H1 (cell line): ENCODE measurements around the gene ITGA8. TPM values are rescaled to one million over a fixed set of nuclear protein-coding genes. Genes with fewer than 3 reads are reported as not detected.

Experiments used
- CTCF ChIA-PET: fragments of 300-600 bp; sonication (Branson Sonifier 250); formaldehyde crosslinking; loops from one replicate; lab custom pipeline; 2021; ENCODE audit not compliant: partially characterized antibody; lab: Charles Lee
- POLR2A ChIA-PET: fragments of 300-600 bp; sonication (Branson Sonifier 250); formaldehyde crosslinking; loops from one replicate; lab custom pipeline; 2021; ENCODE audit warnings: inconsistent platforms; ENCODE audit not compliant: partially characterized antibody; lab: Charles Lee
- DNase-seq, 2 experiments: peaks; one replicate each; pipeline versions ENCODE4 v3.0.0 to v3.0.0-alpha.2; 2010 to 2022; ENCODE audit warnings: low spot score in 2 of 2, low read depth in 1 of 2, mixed read lengths in 1 of 2
- FAIRE-seq: peaks from 2 replicates; lab custom pipeline; 2011; peaks lifted over from hg19 to GRCh38; lab: Jason Lieb, UNC
- H2AFZ ChIP-seq: 2 replicates; pipeline ENCODE4 v1.8.1; 2012; ENCODE audit warnings: low read length, inconsistent platforms
- H2AK5ac ChIP-seq: 2 replicates; pipeline ENCODE4 v1.6.1; 2013; ENCODE audit warnings: low read depth, low read length
- H2BK120ac ChIP-seq: replicated peaks from 2 replicates; pipeline ENCODE3; 2013; ENCODE audit warnings: low read depth, low read length, inconsistent platforms
- H2BK12ac ChIP-seq: 2 replicates; pipeline ENCODE4 v1.6.1; 2013; ENCODE audit warnings: low read depth, low read length
- H2BK15ac ChIP-seq: 2 replicates; pipeline ENCODE4 v1.6.1; 2013; ENCODE audit warnings: low read length
- H2BK20ac ChIP-seq: 2 replicates; pipeline ENCODE4 v1.6.1; 2013; ENCODE audit warnings: low read length
- H2BK5ac ChIP-seq: 2 replicates; pipeline ENCODE4 v1.6.1; 2013; ENCODE audit warnings: low read depth, low read length
- H3K14ac ChIP-seq: 2 replicates; pipeline ENCODE4 v1.6.1; 2013; ENCODE audit warnings: inconsistent platforms; ENCODE audit not compliant: insufficient read length
- H3K18ac ChIP-seq: 2 replicates; pipeline ENCODE4 v1.6.1; 2013; ENCODE audit warnings: low read length; ENCODE audit errors: extremely low read depth
- H3K23ac ChIP-seq: 2 replicates; pipeline ENCODE4 v1.6.1; 2013; ENCODE audit warnings: inconsistent platforms; ENCODE audit not compliant: insufficient read length
- H3K23me2 ChIP-seq: 2 replicates; pipeline ENCODE4 v1.6.1; 2013; ENCODE audit warnings: low read depth, low read length
- H3K27ac ChIP-seq: 2 replicates; pipeline ENCODE4 v1.6.1; 2011; ENCODE audit warnings: low read depth, low read length, inconsistent platforms
- H3K27me3 ChIP-seq, 4 experiments: replicated peaks in 1 of 4; 1 replicate in 1 of 4; 2 replicates in 3 of 4; pipeline versions ENCODE4 v1.6.1 to v1.8.1; 2011 to 2013; ENCODE audit warnings: low read length in 3 of 4, mild to moderate bottlenecking in 3 of 4, inconsistent platforms in 2 of 4, mixed read lengths in 2 of 4, moderate library complexity in 1 of 4; ENCODE audit not compliant: control insufficient read depth in 3 of 4, insufficient read depth in 3 of 4; ENCODE audit errors: extremely low read depth in 1 of 4
- H3K36me3 ChIP-seq, 4 experiments: 2 replicates each; pipeline versions ENCODE4 v1.6.1 to v1.8.1; 2011 to 2013; ENCODE audit warnings: mild to moderate bottlenecking in 4 of 4, low read length in 3 of 4, moderate library complexity in 2 of 4, control low read depth in 1 of 4, inconsistent platforms in 1 of 4; ENCODE audit not compliant: insufficient read depth in 4 of 4, control insufficient read depth in 2 of 4
- H3K4ac ChIP-seq: replicated peaks from 2 replicates; pipeline ENCODE3; 2013; ENCODE audit warnings: low read length, low read depth, mixed read lengths, inconsistent platforms; ENCODE audit not compliant: insufficient read length
- H3K4me1 ChIP-seq, 4 experiments: replicated peaks in 1 of 4; 1 replicate in 1 of 4; 2 replicates in 3 of 4; pipeline versions ENCODE4 v1.6.1 to v1.8.1; 2011 to 2013; ENCODE audit warnings: low read length in 3 of 4, inconsistent platforms in 2 of 4, mixed read lengths in 1 of 4; ENCODE audit not compliant: insufficient read depth in 4 of 4, control insufficient read depth in 3 of 4
- H3K4me2 ChIP-seq, 2 experiments: 2 replicates each; pipeline versions ENCODE4 v1.6.1 to v1.8.1; 2011 to 2013; ENCODE audit warnings: low read depth in 2 of 2, low read length in 2 of 2, control low read depth in 1 of 2, inconsistent platforms in 1 of 2, mild to moderate bottlenecking in 1 of 2; ENCODE audit not compliant: insufficient read depth in 1 of 2
- H3K4me3 ChIP-seq, 4 experiments: fragments of 200-600, 300-600 bp in 1 of 4; sonication (generic), shearing (Covaris generic), sonication (Bioruptor Twin) in 1 of 4; 2 replicates each; pipeline versions ENCODE4 v1.5.1 to v1.8.1; 2011 to 2016; ENCODE audit warnings: low read length in 4 of 4, low read depth in 3 of 4, control low read depth in 2 of 4, inconsistent platforms in 2 of 4, mild to moderate bottlenecking in 2 of 4, mixed read lengths in 1 of 4, moderate library complexity in 1 of 4; ENCODE audit not compliant: insufficient read depth in 2 of 4; ENCODE audit errors: extremely low read depth in 1 of 4
- H3K56ac ChIP-seq: replicated peaks from 2 replicates; pipeline ENCODE3; 2013; ENCODE audit warnings: low read depth, mild to moderate bottlenecking, mixed read lengths, low read length, inconsistent platforms; ENCODE audit not compliant: insufficient read length
- H3K79me1 ChIP-seq: 2 replicates; pipeline ENCODE4 v1.6.1; 2013; ENCODE audit warnings: low read depth, low read length, control low read depth
- H3K79me2 ChIP-seq, 2 experiments: 2 replicates each; pipeline versions ENCODE4 v1.6.1 to v1.8.1; 2012 to 2013; ENCODE audit warnings: low read length in 2 of 2, mild to moderate bottlenecking in 2 of 2, inconsistent platforms in 1 of 2; ENCODE audit not compliant: insufficient read depth in 2 of 2, control insufficient read depth in 1 of 2
- H3K9ac ChIP-seq, 4 experiments: replicated peaks in 1 of 4; 1 replicate in 1 of 4; 2 replicates in 3 of 4; pipeline versions ENCODE4 v1.6.1 to v1.8.1; 2011 to 2013; ENCODE audit warnings: low read depth in 3 of 4, low read length in 3 of 4, control low read depth in 2 of 4, mild to moderate bottlenecking in 2 of 4, moderate library complexity in 2 of 4, inconsistent platforms in 1 of 4; ENCODE audit errors: extremely low read depth in 1 of 4
- H3K9me3 ChIP-seq, 2 experiments: 2 replicates each; pipeline versions ENCODE4 v1.6.1 to v1.8.1; 2012 to 2013; ENCODE audit warnings: mild to moderate bottlenecking in 2 of 2, moderate library complexity in 2 of 2, control low read depth in 1 of 2, inconsistent platforms in 1 of 2, low read depth in 1 of 2, low read length in 1 of 2, mixed read lengths in 1 of 2; ENCODE audit not compliant: insufficient read depth in 2 of 2
- H4K20me1 ChIP-seq, 2 experiments: replicated peaks in 1 of 2; 2 replicates each; pipeline versions ENCODE3 to v1.8.1; 2011 to 2013; ENCODE audit warnings: inconsistent platforms in 2 of 2, low read length in 2 of 2, mild to moderate bottlenecking in 1 of 2; ENCODE audit not compliant: insufficient read depth in 2 of 2, control insufficient read depth in 1 of 2
- H4K5ac ChIP-seq: 2 replicates; pipeline ENCODE4 v1.6.1; 2013; ENCODE audit warnings: low read length, low read depth, mixed read lengths, inconsistent platforms; ENCODE audit not compliant: insufficient read length
- H4K8ac ChIP-seq: 2 replicates; pipeline ENCODE4 v1.8.0; 2013; ENCODE audit warnings: mild to moderate bottlenecking, moderate library complexity, low read length, inconsistent platforms; ENCODE audit not compliant: insufficient read depth; ENCODE audit errors: extremely low read depth
- H4K91ac ChIP-seq: replicated peaks from 2 replicates; pipeline ENCODE3; 2013; ENCODE audit warnings: low read length, mixed read lengths, inconsistent platforms; ENCODE audit not compliant: insufficient read length
- CEBPB ChIP-seq: IDR thresholded peaks from 2 replicates; pipeline ENCODE4 v1.6.1; 2012; ENCODE audit warnings: low read depth, low read length
- CHD2 ChIP-seq: IDR thresholded peaks from 2 replicates; pipeline ENCODE4 v1.6.1; 2012; ENCODE audit warnings: low read length, improper control_type of control experiment
- HDAC6 ChIP-seq: IDR thresholded peaks from one replicate; pipeline ENCODE4 v1.7.1; 2012; ENCODE audit warnings: low read depth, mild to moderate bottlenecking, inconsistent platforms, low read length, moderate library complexity
- PHF8 ChIP-seq: fragments of 200-600 bp; sonication (generic); conservative IDR thresholded peaks from 2 replicates; pipeline ENCODE4 v1.7.1; 2012; ENCODE audit warnings: low read depth, mild to moderate bottlenecking, inconsistent platforms, low read length, moderate library complexity
- RAD21 ChIP-seq, 2 experiments: IDR thresholded peaks in 1 of 2; conservative IDR thresholded peaks in 1 of 2; 2 replicates each; pipeline ENCODE4 v1.6.1; 2011; ENCODE audit warnings: low read depth in 2 of 2, low read length in 2 of 2, improper control_type of control experiment in 1 of 2, inconsistent platforms in 1 of 2, mild to moderate bottlenecking in 1 of 2, moderate library complexity in 1 of 2
- SP1 ChIP-seq: IDR thresholded peaks from 2 replicates; pipeline ENCODE4 v1.6.1; 2011; ENCODE audit warnings: low read depth, low read length
- WGBS, 2 experiments: shearing (Covaris generic) in 1 of 2; methylation state at CpG; one replicate each; pipeline versions ENCODE4 v1.1.6 to v1.1.7; 2013 to 2015; ENCODE audit warnings: low lambda C conversion rate in 2 of 2, mixed read lengths in 2 of 2, inconsistent platforms in 1 of 2, low coverage in 1 of 2, missing lambda C conversion rate in 1 of 2; ENCODE audit not compliant: insufficient replicate concordance in 2 of 2, insufficient coverage in 1 of 2, insufficient read length in 1 of 2; ENCODE audit errors: extremely low coverage in 1 of 2, missing lambda C conversion rate in 1 of 2; 5-methylcytosine and 5-hydroxymethylcytosine counted together
- polyA plus RNA-seq, 7 experiments: library from polyadenylated mRNA; depleted of rRNA in 3 of 7; stranded (reverse) in 5 of 7; unstranded in 2 of 7; fragments of >200 nt in 5 of 7; fragments of 200-250 nt in 2 of 7; gene quantifications; 1 replicate in 5 of 7; 2 replicates in 1 of 7; 4 replicates in 1 of 7; pipeline versions ENCODE4 v1.2.1 to v1.2.3, GENCODE V29; 2011 to 2013; ENCODE audit warnings: missing spikeins in 2 of 7, mixed read lengths in 2 of 7
- total RNA-seq: library from RNA; stranded (reverse); fragmentation: NEBNext Ultra II Directional; extraction: Animal tissue kit (Norgen Biotek cat#: 25700); gene quantifications from 2 replicates; pipeline ENCODE4 v1.2.1, GENCODE V29; 2021

The ITGA8 gene
- total and polyA plus RNA-seq, 2 of the 8 experiments (the other 6 are each of a cell fraction or from before 2014, with no cell fraction given) = not detected

DNA sequence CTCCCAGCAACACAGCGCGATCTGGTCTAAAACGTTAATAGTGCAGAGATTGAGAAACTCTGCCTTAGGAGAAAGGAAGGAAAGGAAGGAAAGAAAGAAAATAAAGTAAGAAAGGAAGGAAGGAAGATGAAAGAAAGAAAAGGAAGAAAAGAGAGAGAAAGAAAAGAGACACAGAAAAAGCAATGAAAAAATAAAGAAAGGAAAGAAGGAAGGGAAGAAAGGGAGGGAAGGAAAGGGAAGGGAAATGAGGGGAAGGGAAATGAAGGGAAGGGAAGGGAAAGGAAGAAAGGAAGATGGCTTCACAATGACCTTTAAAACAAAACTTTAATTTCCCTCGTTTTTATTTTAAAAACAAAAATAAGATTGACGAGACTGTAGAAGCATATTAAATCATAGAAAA is 173.1 kb downstream of the ITGA8 start:
- no peak overlapping the region for H4K5ac ChIP-seq
- H3K4me1 ChIP-seq = peaks cover 0 to 3% (median 0%) of the 10 kb centered on the region in 4 experiments; a peak in 1 of 7 replicates
- no peak overlapping the region for H3K9ac ChIP-seq
- H2BK120ac ChIP-seq = no peak overlapping the region
- no peaks in the 10 kb centered on the region for H4K20me1 ChIP-seq
- no peak for TF ChIP-seq CEBPB
- TF ChIP-seq PHF8 = no peak
- TF ChIP-seq SP1 = no peak
- no peak for TF ChIP-seq RAD21 (IDR thresholded peaks at IDR 0.05 in 1 of 2, conservative IDR thresholded peaks at IDR 0.05 in 1 of 2; ENCODE audit: low read depth in 2 of 2, low read length in 2 of 2)
- TF ChIP-seq CHD2 = no peak
- TF ChIP-seq HDAC6 = no peak
- H3K18ac ChIP-seq = no peak overlapping the region
- H4K8ac ChIP-seq = no peak overlapping the region
- no peak overlapping the region for H3K4me2 ChIP-seq
- no peak overlapping the region for H2BK12ac ChIP-seq
- H3K27ac ChIP-seq = no peak overlapping the region
- no peak overlapping the region for H4K91ac ChIP-seq
- no peaks in the 10 kb centered on the region for H3K23me2 ChIP-seq
- 85% methylated on average over 5 of the region's 5 CpGs; no CpG with 5 or more reads in 1 of the 2 experiments for WGBS, 2 experiments
- no peak overlapping the region for H3K23ac ChIP-seq
- H3K4ac ChIP-seq = no peak overlapping the region
- peaks cover 3% of the 10 kb centered on the region in 2 experiments; a peak in 2 of 4 replicates for H3K9me3 ChIP-seq
- H2BK5ac ChIP-seq = no peak overlapping the region
- no peak overlapping the region for H3K4me3 ChIP-seq
- no peaks in the 10 kb centered on the region for H3K36me3 ChIP-seq
- ChIA-PET POLR2A (no interaction called here), CTCF (no interaction called here)
- no peak overlapping the region for H2BK15ac ChIP-seq
- no peak overlapping the region for H2AK5ac ChIP-seq
- no peak overlapping the region for H2AFZ ChIP-seq
- DNase-seq = no peak
- H3K79me1 ChIP-seq = no peaks in the 10 kb centered on the region
- no peak for FAIRE-seq
- no peak overlapping the region for H3K14ac ChIP-seq
- H3K27me3 ChIP-seq = no peaks in the 10 kb centered on the region
- no peaks in the 10 kb centered on the region for H3K79me2 ChIP-seq
- no peak overlapping the region for H2BK20ac ChIP-seq
- no peak overlapping the region for H3K56ac ChIP-seq
